ENCODE data around the gene LRP1.
A peak's percentile ranks its signal among the peaks of the same experiment; 100 is the strongest.

LRP1 gene

GRCh38 chr12:57227315-57228115 is 99.2 kb downstream of the LRP1 start:
- DNase-seq, result no peak

- no peak for DNase-seq
Observed at GRCh38 chr12:57229046-57229633, 100.9 kb downstream of the LRP1 start.

GRCh38 chr12:57229634-57230380 is 101.5 kb downstream of the LRP1 start, which contains the start of gene SHMT2:
Gene SHMT2 (plus strand): TSS chr12:57229711. CDS start chr12:57229779, 68 bp downstream.
- DNase-seq, result peak; percentile 86

GRCh38 chr12:57230381-57231155 is 102.3 kb downstream of the LRP1 start:
- no peak for DNase-seq

GRCh38 chr12:57231276-57232021 is 103.2 kb downstream of the LRP1 start:
- DNase-seq, result no peak

GRCh38 chr12:57232156-57232756 is 104.0 kb downstream of the LRP1 start:
- no peak for DNase-seq

- DNase-seq, result no peak
Observed at GRCh38 chr12:57233357-57234232, 105.3 kb downstream of the LRP1 start.

GRCh38 chr12:57234233-57234570 is 105.9 kb downstream of the LRP1 start:
- DNase-seq, result no peak

GRCh38 chr12:57234571-57235016 is 106.3 kb downstream of the LRP1 start:
- no peak for DNase-seq

GRCh38 chr12:57235017-57235727 is 106.9 kb downstream of the LRP1 start:
- DNase-seq, result no peak

- DNase-seq, result no peak
Observed at GRCh38 chr12:57235728-57236131, 107.4 kb downstream of the LRP1 start.

- no peak for DNase-seq
Observed at GRCh38 chr12:57236201-57236924, 108.1 kb downstream of the LRP1 start.

- no peak for DNase-seq
Observed at GRCh38 chr12:57236925-57237595, 108.8 kb downstream of the LRP1 start.

- no peak for DNase-seq
Observed at GRCh38 chr12:57237596-57237931, 109.3 kb downstream of the LRP1 start.

- peak; percentile 14 for DNase-seq
Observed at GRCh38 chr12:57237932-57238853, 109.9 kb downstream of the LRP1 start.

GRCh38 chr12:57238854-57239554 is 110.7 kb downstream of the LRP1 start:
- peak; percentile 78 for DNase-seq

GRCh38 chr12:57239587-57240065 is 111.3 kb downstream of the LRP1 start:
- peak; percentile 32 for DNase-seq

All from NCI-H1105 treated with DMSO at 0.1 percent for 48 hours (cell line).